AG04449 (cell line): ENCODE results near the gene CRY2.

Experiments
- CTCF ChIA-PET: fragments of 350-600 bp; formaldehyde crosslinking; extraction: SDS; loops from one replicate; lab custom pipeline; 2021; ENCODE audit warnings: antibody characterized with exemption; lab: Yijun Ruan, JAX
- POLR2A ChIA-PET: fragments of 400-600, 350-600 bp; formaldehyde crosslinking; extraction: SDS; loops from one replicate; lab custom pipeline; 2020; ENCODE audit warnings: antibody characterized with exemption, inconsistent platforms; lab: Yijun Ruan, JAX
- DNase-seq: peaks from one replicate; pipeline ENCODE4 v3.0.0-alpha.2; 2010; ENCODE audit warnings: low read depth, low spot score
- H3K4me3 ChIP-seq: 2 replicates; pipeline ENCODE4 v1.5.1; 2011; ENCODE audit warnings: low read depth, mild to moderate bottlenecking, control low read depth, low read length
- CTCF ChIP-seq: IDR thresholded peaks from one replicate; pipeline ENCODE4 v1.5.1; 2011; ENCODE audit warnings: mild to moderate bottlenecking, moderate library complexity, low read length, control low read depth, inconsistent platforms; ENCODE audit not compliant: insufficient read depth; ENCODE audit errors: missing control alignments

The CRY2 gene

DNA sequence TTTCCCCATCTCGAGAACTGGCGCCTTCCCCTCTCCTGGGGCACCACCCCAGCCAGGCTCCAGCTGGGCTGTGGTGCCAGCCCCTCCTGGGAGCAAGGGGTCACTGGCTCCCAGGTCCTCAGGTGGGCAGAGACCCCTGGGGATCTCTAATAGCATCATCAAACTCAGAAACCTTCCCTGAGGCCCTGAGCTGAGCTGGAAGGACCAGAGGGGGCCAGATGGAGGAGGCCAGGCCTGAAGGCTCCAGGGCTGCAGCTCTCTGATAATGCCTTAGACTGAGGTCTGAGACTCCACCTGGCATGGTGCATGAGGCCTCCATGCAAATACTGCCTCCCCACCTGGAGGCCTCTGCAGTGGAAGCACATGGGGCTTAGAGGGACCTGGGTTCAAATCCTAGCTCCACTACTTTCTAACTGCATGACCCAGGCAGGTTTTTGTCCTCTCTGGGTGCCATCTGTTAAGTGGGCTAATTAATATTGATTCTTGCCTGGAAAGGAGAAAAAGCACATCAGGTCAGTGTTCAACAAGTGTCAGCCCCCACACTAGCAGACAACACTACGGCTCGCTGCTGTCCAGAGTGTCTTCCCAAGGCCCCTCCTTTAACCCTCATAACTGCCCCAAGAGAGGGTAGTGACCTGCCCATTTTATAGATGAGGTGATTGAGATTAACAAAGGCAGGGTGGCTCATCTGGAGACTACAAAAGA, 39.7 kb downstream of the CRY2 start:
- no peak overlapping the region for H3K4me3 ChIP-seq
- no peak for TF ChIP-seq CTCF
- ChIA-PET POLR2A (interaction anchor here (1.0 kb wide), 1 partner anchor 27 kb away, joined by 3 read pairs; no protein-coding TSS in a partner anchor), CTCF (interaction anchor here (5.7 kb wide), 1 partner anchor 14 kb away, joined by 27 read pairs; no protein-coding TSS in a partner anchor)
- DNase-seq, result no peak

DNA sequence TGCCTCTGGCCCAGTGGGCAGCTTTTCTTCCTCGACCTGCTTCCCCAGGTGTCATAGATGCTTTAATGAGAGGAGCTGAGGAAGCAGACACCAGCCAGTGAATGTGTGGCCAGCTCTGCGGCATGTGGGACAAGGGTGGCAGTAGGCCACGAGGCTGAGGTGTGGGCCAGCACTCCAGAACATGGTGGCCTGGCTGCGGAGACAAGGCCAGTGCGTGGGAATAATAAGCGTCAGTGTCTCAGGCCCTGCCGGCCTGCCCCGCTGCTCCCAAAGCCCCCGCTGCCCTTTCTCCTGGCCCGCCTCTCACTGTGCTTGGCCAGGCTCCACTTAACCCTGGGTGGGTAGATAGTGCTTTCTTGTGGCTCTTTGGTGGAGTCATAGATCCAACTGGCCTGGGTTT, 40.3 kb downstream of the CRY2 start:
- DNase-seq, result no peak
- no peak for TF ChIP-seq CTCF
- CTCF ChIA-PET, result interaction anchor here (5.7 kb wide), 1 partner anchor 15 kb away, joined by 27 read pairs; no protein-coding TSS in a partner anchor
- POLR2A ChIA-PET, result no interaction called here
- no peak overlapping the region for H3K4me3 ChIP-seq

DNA sequence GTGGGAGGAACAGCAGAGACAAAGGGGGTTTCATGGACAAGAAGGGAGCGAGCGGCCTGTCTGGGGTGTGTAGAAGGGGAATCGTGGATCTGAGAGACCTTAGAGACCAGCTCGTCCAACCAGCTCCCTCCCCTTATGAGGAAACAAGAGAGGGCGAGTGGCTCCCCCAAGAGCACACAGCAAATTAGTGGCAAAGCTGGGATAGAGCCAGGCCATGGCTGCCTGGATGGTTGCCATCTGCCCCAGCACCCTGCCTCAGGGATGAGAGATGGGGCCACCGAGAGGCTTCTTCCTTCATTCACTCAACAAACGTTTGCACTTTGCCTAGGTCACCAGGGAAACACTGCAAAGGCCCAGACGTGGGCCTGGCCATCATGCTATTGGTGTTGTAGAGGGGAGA, 42.3 kb downstream of the CRY2 start:
- TF ChIP-seq CTCF, result no peak
- H3K4me3 ChIP-seq, result no peak overlapping the region
- ChIA-PET POLR2A (no interaction called here), CTCF (interaction anchor here (0.7 to 5.7 kb wide), 3 partner anchors 16 to 350 kb away, joined by 3 to 27 read pairs (median 4); no protein-coding TSS in a partner anchor)
- no peak for DNase-seq

DNA sequence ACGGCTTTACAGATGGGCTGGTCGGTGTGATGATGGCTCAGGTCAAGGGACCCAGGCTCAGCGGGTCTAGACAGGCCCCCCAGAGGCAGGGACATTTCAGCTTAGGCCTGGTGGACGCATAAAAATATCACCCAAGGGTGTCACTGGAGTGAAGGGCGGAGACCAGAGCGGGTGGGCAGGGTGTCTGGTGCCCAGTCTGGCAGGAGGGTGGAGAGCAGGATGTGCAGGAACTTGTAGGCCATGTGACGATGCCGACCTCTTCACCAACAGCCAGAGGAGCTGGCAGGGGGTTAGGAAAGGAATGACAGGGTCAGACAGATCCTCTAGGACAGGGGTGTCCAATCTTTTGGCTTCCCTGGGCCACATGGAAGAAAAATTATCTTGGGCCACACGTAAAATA, 42.7 kb downstream of the CRY2 start:
- H3K4me3 ChIP-seq, result no peak overlapping the region
- POLR2A ChIA-PET, result no interaction called here
- CTCF ChIA-PET, result interaction anchor here (1.8 to 5.7 kb wide), 3 partner anchors 11 to 349 kb away, joined by 4 to 27 read pairs (median 5); no protein-coding TSS in a partner anchor
- no peak for TF ChIP-seq CTCF
- no peak for DNase-seq

- ChIA-PET POLR2A (no interaction called here), CTCF (interaction anchor here (1.9 to 5.7 kb wide), 2 partner anchors 10 to 18 kb away, joined by 5 to 27 read pairs; no protein-coding TSS in a partner anchor)
- no peak for DNase-seq
- no peak for TF ChIP-seq CTCF
- no peak overlapping the region for H3K4me3 ChIP-seq
Observed at GRCh38 chr11:45890886-45891550, 43.7 kb downstream of the CRY2 start.

DNA sequence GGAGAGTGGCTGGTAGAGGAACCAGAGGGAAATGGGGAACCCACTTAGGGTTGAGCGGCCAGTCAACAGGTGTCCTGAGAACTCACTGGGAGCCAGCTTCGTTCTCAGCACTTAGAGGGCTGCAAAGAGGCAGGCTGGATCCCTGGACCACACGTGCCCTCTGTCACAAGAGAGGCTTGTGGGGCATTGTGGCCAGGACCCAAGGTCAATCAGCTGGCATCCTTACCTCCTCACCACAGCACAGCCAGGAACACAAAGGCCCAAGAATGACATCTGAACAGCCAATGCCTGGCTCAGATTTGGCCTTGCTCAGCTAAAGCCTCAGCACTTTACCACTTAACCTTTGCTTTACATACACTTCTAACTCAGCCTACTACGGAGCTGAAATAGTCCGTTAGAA, 45.6 kb downstream of the CRY2 start:
- H3K4me3 ChIP-seq, result no peak overlapping the region
- no peak for TF ChIP-seq CTCF
- ChIA-PET POLR2A (no interaction called here), CTCF (interaction anchor here (0.9 kb wide), 1 partner anchor 50 kb away, joined by 3 read pairs; no protein-coding TSS in a partner anchor)
- no peak for DNase-seq
